ENCODE data around the gene MAN2C1.

DNA sequence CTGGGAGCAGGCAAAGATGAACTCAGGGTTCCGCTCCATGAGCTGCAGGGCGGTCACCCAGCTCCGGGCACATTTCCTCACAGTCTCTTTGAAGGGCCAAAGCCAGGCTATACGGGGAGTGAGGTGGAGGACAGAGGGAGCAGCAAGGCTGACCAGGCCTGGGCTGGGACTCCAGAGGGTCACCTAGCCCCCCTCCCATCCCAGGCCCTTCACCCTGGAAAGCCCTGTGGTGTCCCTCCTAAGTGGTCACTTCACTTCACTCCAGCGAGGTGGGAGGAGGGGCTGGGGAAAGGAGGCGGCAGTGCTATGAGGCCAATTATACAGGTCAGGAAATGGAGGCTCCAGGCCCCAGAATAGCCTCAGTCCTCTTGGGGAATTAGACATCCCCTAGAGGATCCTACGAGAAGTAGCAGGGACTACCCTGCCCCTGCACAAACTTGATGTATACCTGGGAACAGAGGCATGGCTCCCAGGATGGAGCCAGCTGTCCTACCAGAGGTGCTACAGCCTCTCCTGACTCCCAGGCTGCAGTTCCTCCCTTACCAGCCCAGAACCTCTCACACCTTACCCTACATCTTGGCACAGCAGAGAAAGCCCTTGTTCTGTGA, 5.7 kb downstream of the MAN2C1 start:
- no peak for TF ChIP-seq EZH2 (IDR thresholded peaks at IDR 0.05; ENCODE audit: insufficient read depth, poor library complexity, severe bottlenecking)
- TF ChIP-seq EZH2phosphoT487 (IDR thresholded peaks at IDR 0.05; ENCODE audit: insufficient read depth, low read depth) = no peak

All from GM23248 (cell line).